ENCODE results near the gene TLE1.

- TF ChIP-seq CTCF (conservative IDR thresholded peaks at IDR 0.05; ENCODE audit: low read depth, low read length) (no peak), POLR2A (IDR thresholded peaks at IDR 0.05; ENCODE audit: low read depth, low read length) (no peak), RAD21 (IDR thresholded peaks at IDR 0.05; ENCODE audit: low read length) (no peak), RCOR1 (IDR thresholded peaks at IDR 0.05; ENCODE audit: insufficient replicate concordance, low read length) (no peak), CHD1 (IDR thresholded peaks at IDR 0.05; ENCODE audit: low read depth, low read length) (no peak), NFE2L2 (IDR thresholded peaks at IDR 0.05; ENCODE audit: low read depth, low read length) (no peak), MAFK (IDR thresholded peaks at IDR 0.05; ENCODE audit: low read depth, low read length) (no peak)
These were observed 81.1 kb downstream of the TLE1 start for GRCh38 chr9:81608289-81608657.

Measured in IMR-90 (cell line).